OCI-LY1 (cell line): ENCODE results near the gene SLF1.

ENCODE experiments used
- H2AFZ ChIP-seq: fragments of 200-600 bp; sonication (generic), shearing (Covaris generic); 2 replicates; pipeline ENCODE4 v1.6.0; 2014; ENCODE audit warnings: antibody characterized with exemption, mild to moderate bottlenecking, low read length
- H3F3A ChIP-seq: fragments of 200-600 bp; sonication (generic), shearing (Covaris generic); 2 replicates; pipeline ENCODE4 v1.6.0; 2014; ENCODE audit warnings: mild to moderate bottlenecking, antibody characterized with exemption, low read length, moderate library complexity; ENCODE audit not compliant: insufficient read depth
- H3K27ac ChIP-seq: fragments of 200-600 bp; sonication (generic); 2 replicates; pipeline ENCODE4 v1.5.1; 2014; ENCODE audit warnings: low read length, mixed run types, mild to moderate bottlenecking, low read depth; ENCODE audit not compliant: poor library complexity, severe bottlenecking
- H3K27me3 ChIP-seq: fragments of 200-600 bp; sonication (generic); 2 replicates; pipeline ENCODE4 v1.6.0; 2014; ENCODE audit warnings: antibody characterized with exemption, mild to moderate bottlenecking, low read length, moderate library complexity; ENCODE audit not compliant: insufficient read depth
- H3K36me3 ChIP-seq: fragments of 200-600 bp; sonication (generic); 2 replicates; pipeline ENCODE4 v1.6.1; 2014; ENCODE audit warnings: mild to moderate bottlenecking, antibody characterized with exemption, low read length, moderate library complexity, mixed read lengths; ENCODE audit not compliant: insufficient read depth
- H3K4me1 ChIP-seq: fragments of 200-600 bp; sonication (generic); 2 replicates; pipeline ENCODE4 v1.5.1; 2014; ENCODE audit warnings: mild to moderate bottlenecking, low read length, moderate library complexity; ENCODE audit not compliant: insufficient read depth, severe bottlenecking
- H3K4me2 ChIP-seq: fragments of 200-600 bp; sonication (generic), shearing (Covaris generic); 2 replicates; pipeline ENCODE4 v1.6.1; 2014; ENCODE audit warnings: low read length
- H3K4me3 ChIP-seq: fragments of 200-600 bp; sonication (generic); 2 replicates; pipeline ENCODE4 v1.5.1; 2014; ENCODE audit warnings: low read length, low read depth, mild to moderate bottlenecking, mixed read lengths; ENCODE audit not compliant: poor library complexity, severe bottlenecking
- H3K79me2 ChIP-seq: fragments of 200-600 bp; shearing (Covaris generic); 2 replicates; pipeline ENCODE4 v1.6.1; 2016; ENCODE audit warnings: mixed run types, low read length, mixed read lengths; ENCODE audit not compliant: insufficient read depth
- H3K9ac ChIP-seq: fragments of 200-600 bp; sonication (generic), shearing (Covaris generic); 2 replicates; pipeline ENCODE4 v1.6.1; 2014; ENCODE audit warnings: mild to moderate bottlenecking, low read length, mixed read lengths
- H3K9me2 ChIP-seq: fragments of 200-600 bp; sonication (generic), shearing (Covaris generic); 2 replicates; pipeline ENCODE4 v1.6.1; 2014; ENCODE audit warnings: low read depth, mild to moderate bottlenecking, low read length, mixed read lengths
- H3K9me3 ChIP-seq: fragments of 200-600 bp; shearing (Covaris generic); 2 replicates; pipeline ENCODE4 v1.6.1; 2014; ENCODE audit warnings: low read length, mixed read lengths
- H4K20me1 ChIP-seq: fragments of 200-600 bp; sonication (generic), shearing (Covaris generic); 2 replicates; pipeline ENCODE4 v1.6.0; 2016; ENCODE audit warnings: mild to moderate bottlenecking, low read length; ENCODE audit not compliant: insufficient read depth
- CTCF ChIP-seq: fragments of 200-600 bp; sonication (generic), shearing (Covaris generic); IDR thresholded peaks from 2 replicates; pipeline ENCODE4 v1.5.1; 2017; ENCODE audit warnings: mild to moderate bottlenecking, antibody characterized with exemption, low read length, moderate library complexity, mixed read lengths
- EZH2 ChIP-seq: fragments of 200-600 bp; sonication (generic), shearing (Covaris generic); IDR thresholded peaks from 2 replicates; pipeline ENCODE4 v1.8.0; 2017; ENCODE audit warnings: borderline replicate concordance, mixed run types, mild to moderate bottlenecking, antibody characterized with exemption, low read length, moderate library complexity, mixed read lengths

Gene SLF1

DNA sequence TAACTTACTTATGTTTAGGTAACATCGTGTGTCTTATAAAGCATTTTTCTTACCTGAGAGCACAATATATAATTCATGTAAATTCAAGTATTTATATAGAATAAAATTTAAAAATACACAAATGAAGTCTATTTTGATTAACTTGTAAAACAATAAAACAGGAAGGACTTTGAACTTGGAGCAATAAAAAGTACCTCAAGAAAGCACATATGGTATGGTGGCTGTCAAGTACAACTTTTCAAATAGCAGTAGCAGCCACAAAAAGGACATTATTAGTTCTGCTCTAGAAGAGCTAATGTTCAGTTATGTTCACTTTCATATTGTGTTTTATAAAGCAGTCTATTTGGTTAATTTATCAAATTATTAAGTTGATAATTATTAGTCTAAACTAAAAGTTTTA lies 31.4 kb downstream of the SLF1 start:
- no peaks in the 10 kb centered on the region for H3K9me2 ChIP-seq
- peaks cover 2% of the 10 kb centered on the region; the same call in 1 of the 2 replicates for H3K9me3 ChIP-seq
- H3K4me1 ChIP-seq: no peaks in the 10 kb centered on the region
- H3K4me2 ChIP-seq: no peak overlapping the region
- no peaks in the 10 kb centered on the region for H3K79me2 ChIP-seq
- H3K27ac ChIP-seq: no peak overlapping the region
- no peaks in the 10 kb centered on the region for H3F3A ChIP-seq
- no peak overlapping the region for H3K9ac ChIP-seq
- peaks cover 55% of the 10 kb centered on the region for H3K36me3 ChIP-seq
- no peak overlapping the region for H3K4me3 ChIP-seq
- TF ChIP-seq EZH2: no peak
- no peak for TF ChIP-seq CTCF
- H4K20me1 ChIP-seq: no peaks in the 10 kb centered on the region
- no peaks in the 10 kb centered on the region for H3K27me3 ChIP-seq
- H2AFZ ChIP-seq: no peak overlapping the region

DNA sequence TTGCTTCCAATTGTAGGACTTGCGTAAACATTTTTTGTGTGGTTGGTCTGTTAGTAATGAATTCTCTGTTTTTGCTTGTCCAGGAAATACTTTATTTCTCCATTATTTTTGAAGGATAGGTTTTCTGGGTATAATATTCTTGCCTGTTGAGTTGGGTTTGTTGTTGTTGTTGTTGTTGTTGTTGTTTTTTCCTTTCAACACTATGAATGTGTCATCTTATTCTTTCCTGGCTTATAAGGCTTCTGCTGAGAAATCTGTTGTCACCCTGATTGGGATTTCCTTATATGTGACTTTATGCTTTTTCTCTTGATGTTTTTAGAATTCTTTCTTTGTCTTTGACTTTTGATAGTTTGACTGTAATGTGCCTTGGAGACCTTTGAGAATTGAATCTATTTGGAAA lies 39.8 kb downstream of the SLF1 start:
- 0 out of 2 replicates have a peak, but pooled peaks cover 3% of the 10 kb centered on the region for H3K79me2 ChIP-seq
- H4K20me1 ChIP-seq: no peaks in the 10 kb centered on the region
- H3F3A ChIP-seq: no peaks in the 10 kb centered on the region
- H3K9me3 ChIP-seq: peaks cover 29% of the 10 kb centered on the region
- no peak for TF ChIP-seq CTCF
- no peak for TF ChIP-seq EZH2
- no peak overlapping the region for H2AFZ ChIP-seq
- H3K27ac ChIP-seq: no peak overlapping the region
- no peaks in the 10 kb centered on the region for H3K9me2 ChIP-seq
- H3K4me3 ChIP-seq: no peak overlapping the region
- H3K9ac ChIP-seq: no peak overlapping the region
- H3K4me2 ChIP-seq: no peak overlapping the region
- H3K4me1 ChIP-seq: no peaks in the 10 kb centered on the region
- H3K27me3 ChIP-seq: no peaks in the 10 kb centered on the region
- peaks cover 54% of the 10 kb centered on the region for H3K36me3 ChIP-seq

GRCh38 chr5:94660506-94660905 lies 42.0 kb downstream of the SLF1 start:
- Histone ChIP-seq H3K36me3 (peaks cover 46% of the 10 kb centered on the region), H2AFZ (no peak overlapping the region), H3K9ac (no peak overlapping the region), H3F3A (no peaks in the 10 kb centered on the region), H3K27me3 (no peaks in the 10 kb centered on the region), H3K4me3 (no peak overlapping the region), H3K9me3 (peaks cover 23% of the 10 kb centered on the region), H3K27ac (no peak overlapping the region), H4K20me1 (no peaks in the 10 kb centered on the region), H3K4me1 (no peaks in the 10 kb centered on the region), H3K9me2 (no peaks in the 10 kb centered on the region), H3K79me2 (0 out of 2 replicates have a peak, but pooled peaks cover 3% of the 10 kb centered on the region), H3K4me2 (no peak overlapping the region)
- TF ChIP-seq CTCF (no peak), EZH2 (no peak)
